GM21360 (cell line): ENCODE results near the gene MARCHF11.

Experiments
- ATAC-seq: cut with Tn5 transposase; IDR thresholded peaks from one replicate; pipeline ENCODE4 v1.9.1; 2021; ENCODE audit warnings: mild to moderate bottlenecking, moderate library complexity; ENCODE audit not compliant: unreplicated experiment

Gene MARCHF11, protein sequence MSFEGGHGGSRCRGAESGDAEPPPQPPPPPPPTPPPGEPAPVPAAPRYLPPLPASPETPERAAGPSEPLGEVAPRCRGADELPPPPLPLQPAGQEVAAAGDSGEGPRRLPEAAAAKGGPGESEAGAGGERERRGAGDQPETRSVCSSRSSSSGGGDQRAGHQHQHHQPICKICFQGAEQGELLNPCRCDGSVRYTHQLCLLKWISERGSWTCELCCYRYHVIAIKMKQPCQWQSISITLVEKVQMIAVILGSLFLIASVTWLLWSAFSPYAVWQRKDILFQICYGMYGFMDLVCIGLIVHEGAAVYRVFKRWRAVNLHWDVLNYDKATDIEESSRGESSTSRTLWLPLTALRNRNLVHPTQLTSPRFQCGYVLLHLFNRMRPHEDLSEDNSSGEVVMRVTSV

GRCh38 chr5:16179511-16179935 is at the start of gene MARCHF11:
TSS of gene MARCHF11 (minus strand) at chr5:16179791. CDS start at chr5:16179575, 216 bp downstream.
- ATAC-seq: no peak

DNA sequence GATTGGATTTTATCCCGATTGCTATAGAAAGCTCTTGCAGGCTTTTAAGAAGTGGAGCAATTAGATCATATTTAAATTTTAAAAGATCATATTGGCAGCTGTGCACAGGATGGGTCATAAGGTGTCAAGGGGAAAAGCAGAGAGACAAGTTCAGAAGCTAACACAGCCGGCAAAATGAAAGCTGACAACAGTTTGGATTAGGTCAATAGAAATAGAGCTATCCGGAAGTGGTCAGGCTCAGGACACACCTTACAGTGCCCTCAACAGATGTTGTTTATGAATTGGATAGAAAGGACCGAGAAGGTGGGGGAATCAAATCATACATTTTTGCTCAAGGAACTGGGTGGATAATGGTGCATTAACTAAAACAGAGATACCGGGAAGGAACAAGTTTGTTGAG is 46.3 kb upstream of the MARCHF11 start:
- no peak for ATAC-seq

- no peak for ATAC-seq
Measured at GRCh38 chr5:16192311-16192710, 12.7 kb upstream of the MARCHF11 start.

- no peak for ATAC-seq
Measured at GRCh38 chr5:16180789-16181082, 1.1 kb upstream of the MARCHF11 start.

- no peak for ATAC-seq
Measured at GRCh38 chr5:16179936-16180788, 571 bp upstream of the MARCHF11 start.

GRCh38 chr5:16178745-16179372 is 732 bp downstream of the MARCHF11 start:
- no peak for ATAC-seq

DNA sequence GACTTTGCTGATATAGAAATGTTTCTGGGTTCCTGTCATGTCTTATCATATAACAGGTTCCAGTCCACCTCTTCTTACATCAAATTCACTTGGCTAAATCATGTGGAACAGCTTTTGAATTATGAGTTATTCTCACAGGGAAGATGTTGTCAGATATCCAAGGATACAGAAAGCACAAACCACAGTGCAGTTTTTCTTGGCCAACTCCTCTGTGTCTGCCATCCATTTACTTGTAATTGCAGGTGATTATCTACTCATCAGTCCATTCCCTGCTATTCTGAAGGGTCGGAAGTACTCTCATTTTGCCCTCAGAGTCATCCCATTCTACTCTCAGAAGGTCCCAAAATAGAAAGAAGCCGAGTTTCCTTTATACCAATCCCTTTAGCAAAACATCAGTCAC is 10.0 kb downstream of the MARCHF11 start:
- no peak for ATAC-seq

- ATAC-seq: peak; percentile 87
Measured at GRCh38 chr5:16160706-16161105, 18.9 kb downstream of the MARCHF11 start.

- ATAC-seq: no peak
Measured at GRCh38 chr5:16159636-16160035, 20.0 kb downstream of the MARCHF11 start.

- ATAC-seq: no peak
Measured at GRCh38 chr5:16156152-16156551, 23.4 kb downstream of the MARCHF11 start.

DNA sequence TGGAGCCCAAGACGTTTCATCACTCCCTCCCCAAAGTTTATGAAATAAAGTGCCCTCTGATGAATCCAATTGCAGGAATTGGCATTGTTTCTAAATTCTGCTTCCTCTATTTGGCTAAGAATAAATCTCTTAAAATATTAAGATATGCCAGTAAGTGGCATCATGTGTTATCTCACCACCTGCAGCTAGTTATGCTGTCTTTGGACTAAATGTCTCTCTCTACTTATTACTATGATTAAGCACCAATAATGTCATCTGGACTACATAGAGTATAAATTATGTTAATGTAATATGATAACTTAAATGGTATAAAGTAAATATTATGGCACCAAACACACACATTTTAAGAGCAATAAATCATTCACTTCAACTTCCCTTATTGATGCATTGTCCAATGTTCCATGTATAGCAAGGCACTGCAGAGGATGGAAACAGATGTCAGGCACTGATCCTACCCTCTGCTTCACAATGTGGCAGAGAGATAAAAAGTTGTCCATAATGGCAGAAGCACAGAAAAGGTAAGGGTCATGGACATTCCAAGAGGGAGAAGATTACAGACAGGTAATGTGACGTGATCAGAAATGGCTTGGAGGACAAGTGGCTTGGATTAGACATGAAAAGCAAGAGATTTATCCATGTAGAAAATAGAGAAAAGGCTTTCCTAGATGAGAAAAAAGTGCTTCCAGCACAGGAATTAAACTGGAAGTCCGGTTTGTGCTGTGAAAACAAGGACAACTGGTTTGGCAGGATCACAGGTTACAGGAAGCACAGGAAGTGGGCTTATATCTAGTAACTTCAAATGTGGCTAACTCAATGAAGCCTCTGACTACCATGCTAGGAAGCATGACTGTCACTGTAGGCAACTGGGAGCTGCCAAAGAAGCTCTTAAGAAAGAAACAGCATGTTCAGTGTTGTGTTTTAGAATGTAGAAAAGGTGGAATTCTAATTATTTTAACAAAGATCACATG is 26.7 kb downstream of the MARCHF11 start:
- no peak for ATAC-seq

DNA sequence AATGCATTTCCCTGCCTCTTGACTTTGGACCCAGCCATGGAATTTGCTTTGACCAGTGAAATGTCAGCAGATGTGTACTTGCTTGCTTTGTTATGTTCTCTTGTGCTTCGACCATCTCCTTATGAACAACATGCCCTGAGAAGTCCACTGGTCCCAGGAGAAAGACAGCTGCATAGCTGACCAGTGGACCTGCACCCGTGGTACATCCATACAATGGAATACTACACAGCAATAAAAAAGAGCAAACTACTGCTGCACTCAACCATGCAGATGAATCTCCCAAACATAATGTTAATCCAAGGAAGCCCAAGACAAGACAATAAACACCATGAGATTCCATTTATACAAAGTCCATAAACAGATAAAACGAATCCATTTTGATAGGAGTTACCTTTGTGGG is 30.0 kb downstream of the MARCHF11 start:
- no peak for ATAC-seq

DNA sequence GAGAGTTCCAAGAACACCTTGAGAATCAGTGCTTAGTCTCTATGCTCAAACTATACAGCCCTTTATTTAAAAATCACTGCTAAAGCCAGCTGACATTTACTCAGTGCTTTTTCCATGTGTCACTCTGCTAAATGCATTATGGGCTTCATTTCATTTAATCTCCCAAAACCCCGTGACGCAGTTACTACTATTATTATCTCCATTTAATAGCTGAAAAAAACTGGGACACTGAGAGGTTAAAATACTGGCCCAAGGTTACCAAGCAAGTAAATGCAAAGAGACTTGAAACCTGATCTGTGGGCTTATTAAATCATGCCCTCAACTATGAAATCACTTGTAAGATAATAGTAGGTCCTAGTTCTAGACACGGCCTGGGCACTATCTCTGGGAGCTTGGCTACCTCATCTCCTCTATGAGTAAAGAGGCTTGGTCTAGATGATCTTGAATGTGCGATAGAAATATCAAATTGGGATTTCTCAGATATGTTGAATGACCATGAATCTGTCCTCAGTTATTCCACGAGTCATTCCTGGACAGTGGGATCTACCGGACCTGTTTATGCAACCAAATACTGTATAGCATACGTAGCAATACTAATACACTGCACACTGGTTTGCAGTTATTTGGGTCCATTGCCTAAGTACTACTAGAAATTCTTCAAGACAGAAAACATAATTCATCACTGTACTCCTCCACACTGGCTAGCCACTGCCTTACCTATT is 32.3 kb downstream of the MARCHF11 start:
- ATAC-seq: no peak

DNA sequence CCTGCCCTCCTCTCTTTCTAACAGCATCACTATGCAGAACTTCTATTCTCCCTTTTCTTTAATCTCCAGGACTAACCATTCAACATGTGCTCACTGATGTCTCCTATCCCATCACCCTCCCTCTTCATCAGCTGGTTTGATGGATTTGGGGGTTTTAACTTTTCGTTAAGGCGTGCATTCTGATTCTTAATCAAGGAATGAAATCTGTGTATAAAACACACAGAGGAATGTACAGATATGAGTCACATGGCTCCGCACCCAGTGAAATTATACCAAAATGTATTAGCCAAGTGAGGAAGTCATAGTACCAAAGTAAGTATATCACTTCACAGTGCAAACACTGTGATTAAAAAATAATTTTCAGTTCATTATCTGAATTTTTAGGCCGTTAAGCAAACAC is 35.2 kb downstream of the MARCHF11 start:
- ATAC-seq: no peak

- ATAC-seq: no peak
Measured at GRCh38 chr5:16143361-16144049, 36.1 kb downstream of the MARCHF11 start.

DNA sequence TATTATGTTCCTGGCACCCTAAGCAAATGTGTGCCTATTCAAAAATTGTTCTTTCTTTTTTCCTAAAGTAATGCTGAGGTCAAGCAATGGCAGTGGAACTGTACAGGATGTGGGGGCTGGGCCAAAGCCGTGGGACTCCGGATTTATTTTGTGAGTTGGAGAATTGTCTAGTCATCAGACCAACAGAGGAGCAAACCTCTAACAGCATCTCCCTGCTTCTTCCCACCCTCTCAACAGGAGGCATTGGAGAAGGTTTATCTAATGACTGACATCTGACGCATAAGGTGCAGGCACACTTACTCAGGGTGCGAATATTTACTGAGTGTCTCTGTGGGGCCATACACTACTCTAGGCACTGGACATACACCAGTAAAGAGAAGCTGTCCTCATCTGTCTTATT is 38.6 kb downstream of the MARCHF11 start:
- ATAC-seq: no peak

DNA sequence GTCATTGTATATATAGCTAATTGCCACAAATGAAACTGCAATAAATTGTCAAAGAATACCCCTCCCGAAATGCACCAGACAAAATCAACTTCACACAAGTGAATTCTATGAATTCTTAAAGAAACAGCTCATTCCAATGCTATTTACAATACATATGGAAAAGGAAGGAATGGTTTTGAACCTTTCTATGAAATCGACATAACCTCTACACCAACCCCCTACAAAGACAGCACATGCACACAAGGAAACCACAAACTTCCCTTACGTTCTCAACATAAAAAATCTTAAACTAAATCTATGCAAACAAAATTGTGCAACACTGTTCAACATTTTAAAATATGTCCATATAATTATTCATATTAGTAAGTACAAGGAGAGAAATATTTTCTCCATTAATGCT is 39.2 kb downstream of the MARCHF11 start:
- no peak for ATAC-seq

GRCh38 chr5:16137177-16137576 is 42.4 kb downstream of the MARCHF11 start:
- ATAC-seq: no peak

GRCh38 chr5:16135506-16135905 is 44.1 kb downstream of the MARCHF11 start:
- ATAC-seq: no peak
